ENCODE results near the gene SYTL1.

SYTL1 gene

GRCh38 chr1:27341525-27342252, at the start of gene SYTL1:
Gene SYTL1, plus strand, starts transcription at chr1:27342022. Its CDS starts 3,313 bp downstream, at chr1:27345335.
- in situ Hi-C loops (cut with MboI; ENCODE audit: low sequenced_read_pairs): no loop called here

GRCh38 chr1:27292106-27292505, 49.7 kb upstream of the SYTL1 start:
- in situ Hi-C loops (cut with MboI; ENCODE audit: low sequenced_read_pairs): no loop called here

GRCh38 chr1:27293915-27294314, 47.9 kb upstream of the SYTL1 start:
- in situ Hi-C loops (cut with MboI; ENCODE audit: low sequenced_read_pairs): no loop called here

- in situ Hi-C loops (cut with MboI; ENCODE audit: low sequenced_read_pairs): no loop called here
These were observed 45.0 kb upstream of the SYTL1 start for GRCh38 chr1:27296773-27297291.

- in situ Hi-C loops (cut with MboI; ENCODE audit: low sequenced_read_pairs): no loop called here
These were observed 43.9 kb upstream of the SYTL1 start for GRCh38 chr1:27297903-27298302.

GRCh38 chr1:27298632-27299384, 43.0 kb upstream of the SYTL1 start:
- in situ Hi-C loops (cut with MboI; ENCODE audit: low sequenced_read_pairs): no loop called here

- in situ Hi-C loops (cut with MboI; ENCODE audit: low sequenced_read_pairs): loop anchor here (5.0 kb wide), 1 partner anchor 93 kb away; the partner anchor contains the start of gene GPR3
These were observed 42.2 kb upstream of the SYTL1 start for GRCh38 chr1:27299385-27300271.

GRCh38 chr1:27300341-27301051, 41.3 kb upstream of the SYTL1 start:
- in situ Hi-C loops (cut with MboI; ENCODE audit: low sequenced_read_pairs): loop anchor here (5.0 kb wide), 1 partner anchor 92 kb away; the partner anchor contains the start of gene GPR3

GRCh38 chr1:27301052-27301422, 40.8 kb upstream of the SYTL1 start:
- in situ Hi-C loops (cut with MboI; ENCODE audit: low sequenced_read_pairs): loop anchor here (5.0 kb wide), 1 partner anchor 91 kb away; the partner anchor contains the start of gene GPR3

GRCh38 chr1:27301582-27302199, 40.1 kb upstream of the SYTL1 start:
- in situ Hi-C loops (cut with MboI; ENCODE audit: low sequenced_read_pairs): loop anchor here (5.0 kb wide), 1 partner anchor 91 kb away; the partner anchor contains the start of gene GPR3

GRCh38 chr1:27302612-27303011, 39.2 kb upstream of the SYTL1 start:
- in situ Hi-C loops (cut with MboI; ENCODE audit: low sequenced_read_pairs): loop anchor here (5.0 kb wide), 1 partner anchor 90 kb away; the partner anchor contains the start of gene GPR3

- in situ Hi-C loops (cut with MboI; ENCODE audit: low sequenced_read_pairs): loop anchor here (5.0 kb wide), 1 partner anchor 89 kb away; the partner anchor contains the start of gene GPR3
These were observed 38.3 kb upstream of the SYTL1 start for GRCh38 chr1:27303509-27303908.

GRCh38 chr1:27306071-27306470, 35.8 kb upstream of the SYTL1 start:
- in situ Hi-C loops (cut with MboI; ENCODE audit: low sequenced_read_pairs): no loop called here

- in situ Hi-C loops (cut with MboI; ENCODE audit: low sequenced_read_pairs): no loop called here
These were observed 34.7 kb upstream of the SYTL1 start for GRCh38 chr1:27306892-27307761.

GRCh38 chr1:27307874-27308598, 33.8 kb upstream of the SYTL1 start:
- in situ Hi-C loops (cut with MboI; ENCODE audit: low sequenced_read_pairs): no loop called here

GRCh38 chr1:27314169-27314568, 27.7 kb upstream of the SYTL1 start:
- in situ Hi-C loops (cut with MboI; ENCODE audit: low sequenced_read_pairs): no loop called here

GRCh38 chr1:27314737-27315136, 27.1 kb upstream of the SYTL1 start:
- in situ Hi-C loops (cut with MboI; ENCODE audit: low sequenced_read_pairs): no loop called here

GRCh38 chr1:27316860-27317259, 25.0 kb upstream of the SYTL1 start:
- in situ Hi-C loops (cut with MboI; ENCODE audit: low sequenced_read_pairs): no loop called here

Measured in HL-60/S4 treated with phorbol 12-myristate 13-acetate at 8.2 ng/mL for 4 days and 3 days (cell line).